Renal cortical epithelial cell (primary cell): ENCODE measurements around the gene CCNI2. TPM values are rescaled to one million over a fixed set of nuclear protein-coding genes. Genes with fewer than 3 reads are reported as not detected.

Experiments used
- DNase-seq: peaks from one replicate; pipeline ENCODE4 v3.0.0-alpha.2; 2011; ENCODE audit warnings: low read depth
- total RNA-seq: library from RNA; depleted of rRNA; stranded (reverse); fragments of >200 nt; gene quantifications from 2 replicates; pipeline ENCODE4 v1.2.3, GENCODE V29; 2014

CCNI2 gene, protein sequence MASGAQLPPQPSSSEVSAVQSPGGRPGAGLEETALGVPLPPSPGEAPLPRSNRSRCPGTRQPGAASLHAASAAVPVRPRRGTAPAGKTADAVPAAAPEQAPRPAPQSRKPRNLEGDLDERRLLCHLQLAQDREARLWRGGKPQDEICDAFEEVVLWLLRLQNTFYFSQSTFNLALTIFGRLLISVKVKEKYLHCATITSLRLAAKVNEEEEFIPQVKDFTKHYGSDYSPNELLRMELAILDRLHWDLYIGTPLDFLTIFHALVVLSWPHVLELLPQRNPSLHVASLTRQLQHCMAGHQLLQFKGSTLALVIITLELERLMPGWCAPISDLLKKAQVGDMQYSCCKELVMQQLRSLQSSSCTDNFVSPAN
- 1.1 and 2.3 TPM in 2 replicates for total RNA-seq

DNA sequence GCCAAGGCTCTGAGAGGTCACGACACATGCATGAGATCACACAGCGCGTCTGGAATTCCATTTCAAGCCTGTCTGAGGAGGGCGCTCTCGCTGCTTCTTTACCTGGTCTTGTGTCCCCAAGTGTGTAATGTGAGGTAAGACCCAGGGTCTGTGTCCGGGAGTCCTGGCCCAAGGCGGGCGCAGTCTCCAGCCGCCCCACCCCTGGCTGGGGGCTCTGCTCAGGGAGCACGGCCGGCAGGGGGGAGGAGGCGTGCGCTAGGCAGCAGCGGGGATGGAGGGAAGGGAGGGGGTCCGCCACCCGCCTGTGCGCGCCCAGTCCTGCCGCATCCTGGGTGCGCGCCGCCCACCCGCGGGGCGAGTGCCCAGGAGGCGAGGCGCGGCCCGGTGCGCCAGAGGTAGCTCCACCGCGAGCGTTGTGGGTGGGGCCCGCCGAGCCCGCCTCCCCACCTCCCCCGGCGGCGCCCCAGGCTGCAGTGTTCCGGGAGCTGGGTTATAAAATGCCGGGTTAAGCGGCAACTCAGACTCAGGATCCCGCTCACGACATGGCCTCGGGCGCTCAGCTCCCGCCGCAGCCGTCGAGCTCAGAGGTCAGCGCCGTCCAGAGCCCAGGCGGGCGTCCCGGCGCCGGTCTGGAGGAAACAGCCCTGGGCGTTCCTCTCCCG is at the start of gene CCNI2:
TSS of gene CCNI2 (plus strand) at position 473 of the 662 bp plus-strand sequence. CDS start at position 543, 70 bp downstream.
- peak; percentile 52 for DNase-seq

DNA sequence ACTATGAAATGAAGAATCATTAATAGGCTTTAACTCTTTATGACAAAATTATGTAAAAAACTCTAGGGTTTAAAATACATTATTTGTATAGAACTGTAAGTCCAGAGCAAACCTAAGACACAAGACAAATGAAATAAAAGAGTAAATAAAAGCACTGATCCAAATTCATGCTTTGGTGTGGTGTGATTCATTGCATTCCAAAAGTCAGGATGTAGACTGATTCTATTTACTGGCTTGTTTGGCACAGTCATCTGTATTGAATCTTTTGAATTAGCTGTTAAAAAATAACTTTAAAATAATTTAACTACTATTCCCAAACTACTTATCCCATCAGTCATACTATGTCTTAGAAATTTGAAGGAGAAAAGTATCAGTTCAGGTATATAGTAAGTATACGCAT is 42.4 kb upstream of the CCNI2 start:
- peak; percentile 83 for DNase-seq

DNA sequence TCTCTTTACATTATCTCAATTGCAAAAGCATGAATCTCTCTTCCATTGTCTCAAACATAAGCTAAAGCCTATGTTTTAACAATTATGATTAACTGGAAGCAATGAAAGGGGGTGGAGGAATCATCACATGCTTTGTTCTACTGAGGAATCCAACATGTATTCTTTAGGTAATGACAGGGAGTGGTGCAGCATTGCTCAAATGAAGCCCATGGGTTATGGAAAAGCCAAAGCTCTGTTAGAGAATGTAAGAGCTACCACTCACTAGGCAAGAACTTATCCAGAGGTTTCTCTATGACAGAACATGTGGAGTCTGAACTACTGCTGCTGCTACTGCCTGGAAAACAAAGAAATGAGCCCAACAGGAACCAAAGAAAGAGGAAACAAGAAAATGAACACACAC is 38.6 kb upstream of the CCNI2 start:
- DNase-seq: no peak

DNA sequence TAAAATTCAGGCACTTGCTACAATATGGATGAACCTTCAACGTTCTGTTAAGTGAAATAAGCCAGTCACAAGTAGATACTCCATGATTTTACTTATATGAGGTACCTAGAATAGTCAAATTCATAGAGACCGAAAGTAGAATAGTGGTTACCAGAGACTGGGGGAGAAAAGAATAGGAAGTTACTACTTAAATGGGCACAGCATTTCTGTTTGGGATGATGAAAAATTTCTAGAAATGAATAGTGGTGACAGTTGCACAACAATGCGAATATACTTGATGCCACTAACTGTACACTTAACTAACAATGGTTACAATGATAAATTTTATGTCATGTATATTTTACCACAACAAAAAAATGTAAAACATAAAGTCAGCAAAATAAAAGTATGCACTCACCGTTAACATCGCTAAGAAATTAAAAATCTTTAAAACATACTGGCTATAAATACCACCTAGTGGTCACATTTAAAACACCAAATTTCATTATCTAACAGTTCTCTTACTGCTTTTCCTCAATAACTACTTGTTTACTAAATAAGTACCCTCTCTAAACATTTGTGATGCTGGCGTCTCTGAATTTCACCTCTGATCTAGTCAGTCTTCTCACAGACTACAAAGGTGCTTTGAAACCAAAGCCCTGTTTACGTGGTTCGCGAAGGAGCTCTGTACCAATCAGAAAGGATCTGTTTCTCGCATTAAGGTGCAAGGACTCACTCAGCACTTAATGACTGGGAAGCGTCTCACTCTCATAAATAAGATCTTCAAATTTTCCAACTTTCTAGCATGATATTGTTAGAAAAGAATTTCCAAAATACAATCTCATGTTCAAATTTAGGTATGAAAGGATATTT is 32.5 kb upstream of the CCNI2 start:
- DNase-seq: peak; percentile 35

DNA sequence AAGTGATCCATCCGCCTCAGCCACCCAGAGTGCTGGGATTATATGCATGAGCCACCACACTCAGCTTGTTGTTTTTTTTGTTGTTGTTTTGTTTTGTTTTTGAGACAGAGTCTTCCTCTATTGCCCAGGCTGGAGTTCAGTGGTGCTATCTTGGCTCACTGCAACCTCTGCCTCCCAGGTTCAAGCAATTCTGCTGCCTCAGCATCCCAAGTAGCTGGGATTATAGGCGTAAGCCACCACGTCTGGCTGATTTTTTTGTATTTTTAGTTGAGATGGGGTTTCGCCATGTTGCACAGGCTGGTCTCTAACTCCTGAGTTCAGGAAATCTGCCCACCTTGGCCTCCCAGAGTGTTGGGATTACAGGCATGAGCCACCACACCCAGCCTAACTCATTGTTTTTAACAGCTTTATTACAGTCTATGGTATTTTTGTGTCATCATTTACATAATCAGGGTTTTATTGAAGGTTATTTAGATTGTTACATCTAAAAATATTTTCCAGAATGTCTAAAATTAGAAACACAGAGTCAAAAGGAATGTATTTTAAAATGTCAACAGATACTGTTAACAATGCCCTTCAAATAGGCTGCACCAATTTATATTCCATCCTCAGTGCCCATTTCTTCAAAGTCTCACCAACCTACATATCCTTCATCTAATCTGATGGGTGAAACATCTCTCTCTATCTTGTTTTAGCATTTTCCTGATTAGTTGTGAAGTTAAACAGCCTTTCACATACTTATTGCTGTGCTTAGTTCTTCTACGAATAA is 28.5 kb upstream of the CCNI2 start:
- no peak for DNase-seq

- DNase-seq: no peak
Measured at GRCh38 chr5:132725745-132726144, 21.5 kb upstream of the CCNI2 start.

- DNase-seq: no peak
Measured at GRCh38 chr5:132729896-132730295, 17.3 kb upstream of the CCNI2 start.

DNA sequence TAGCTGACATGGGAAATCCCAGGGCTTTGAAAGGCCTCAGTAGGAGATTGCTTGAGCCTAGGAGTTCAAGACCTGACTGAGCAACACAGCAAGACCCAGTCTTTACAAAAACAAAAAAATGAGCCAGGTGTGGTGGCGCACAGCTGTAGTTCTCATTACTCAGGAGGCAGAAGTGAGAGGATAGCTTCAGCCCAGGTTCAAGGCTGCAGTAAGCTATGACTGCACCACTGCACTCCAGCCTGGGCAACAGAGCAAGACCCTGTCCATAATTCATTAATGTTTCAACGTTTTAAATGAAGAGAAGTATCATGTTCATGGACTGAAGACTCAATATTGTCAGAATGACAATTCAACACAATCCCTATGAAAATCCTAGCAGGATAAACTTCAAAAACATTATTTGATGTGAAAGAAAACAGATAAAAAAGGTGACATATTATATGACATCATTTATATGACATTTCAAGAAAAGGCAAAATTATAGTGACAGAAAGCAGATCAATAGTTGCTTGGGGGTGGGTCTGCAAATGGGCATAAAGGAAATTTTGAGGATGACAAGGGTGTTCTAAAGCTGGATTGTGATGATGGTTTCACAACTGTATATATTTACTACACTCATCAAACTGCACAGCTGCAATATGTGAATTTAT is 13.6 kb upstream of the CCNI2 start:
- no peak for DNase-seq

GRCh38 chr5:132734687-132735086 is 12.5 kb upstream of the CCNI2 start:
- DNase-seq: no peak

- peak; percentile 91 for DNase-seq
Measured at GRCh38 chr5:132736853-132737833, 10.1 kb upstream of the CCNI2 start, which contains the start of gene KIF3A. TSS of gene KIF3A (minus strand) at chr5:132737546. CDS start at chr5:132737419, 127 bp downstream.

- DNase-seq: no peak
Measured at GRCh38 chr5:132737982-132738681, 9.1 kb upstream of the CCNI2 start.

DNA sequence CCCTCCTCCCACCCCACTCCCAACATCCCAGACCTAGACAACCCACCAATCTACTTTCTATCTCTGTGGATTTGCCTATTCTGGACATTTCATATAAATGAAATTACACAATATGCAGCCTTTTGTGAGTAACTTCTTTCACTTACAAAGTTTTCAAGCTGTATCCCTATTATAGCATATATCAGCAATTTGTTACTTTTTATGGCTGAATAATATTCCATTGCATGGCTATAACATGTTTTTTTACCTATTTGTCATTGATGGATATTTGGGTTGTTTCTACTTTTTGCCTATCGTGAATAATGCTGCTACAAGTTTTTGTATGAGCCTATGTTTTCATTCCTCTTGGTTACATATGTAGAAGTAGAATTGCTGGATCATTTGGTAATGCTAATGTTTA is 8.0 kb upstream of the CCNI2 start:
- no peak for DNase-seq

DNA sequence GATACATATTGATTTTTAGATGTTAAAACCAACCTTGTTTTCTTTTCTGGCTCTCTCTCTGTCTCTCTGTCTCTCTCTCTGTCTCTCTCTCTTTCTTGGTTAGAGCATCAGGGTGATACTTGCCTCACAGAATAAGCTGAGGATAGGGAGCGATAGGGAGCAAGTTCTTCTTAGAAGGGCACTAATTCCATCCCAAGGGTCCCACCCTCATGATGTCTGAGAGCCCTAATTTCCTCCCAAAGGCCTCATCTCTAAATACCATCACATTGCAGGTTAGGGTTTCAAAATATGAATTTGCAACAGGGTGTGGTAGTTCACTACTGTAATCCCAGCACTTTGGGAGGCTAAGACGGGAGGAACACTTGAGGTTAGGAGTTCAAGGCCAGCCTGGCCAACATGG is 5.1 kb upstream of the CCNI2 start:
- no peak for DNase-seq

GRCh38 chr5:132742626-132743025 is 4.6 kb upstream of the CCNI2 start:
- DNase-seq: no peak

DNA sequence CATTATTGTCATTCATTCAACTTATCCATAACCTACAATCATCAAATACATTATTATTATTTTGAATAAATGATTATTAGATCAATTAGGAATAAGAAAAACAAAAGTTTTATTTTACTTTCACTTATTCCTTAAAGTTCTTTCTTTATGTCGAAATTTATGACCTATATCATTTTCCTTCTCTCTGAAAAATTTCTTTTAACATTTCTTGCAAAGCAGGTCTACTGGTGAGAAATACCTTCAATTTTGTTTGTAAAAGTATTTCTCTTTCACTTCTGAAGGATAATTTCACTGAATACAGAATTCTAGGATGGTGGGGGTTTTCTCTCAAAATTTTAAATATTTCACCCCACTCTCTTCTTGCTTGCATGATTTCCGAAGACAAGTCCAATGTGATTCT is 2.6 kb upstream of the CCNI2 start:
- no peak for DNase-seq

GRCh38 chr5:132746592-132746953 is 653 bp upstream of the CCNI2 start:
- DNase-seq: no peak

DNA sequence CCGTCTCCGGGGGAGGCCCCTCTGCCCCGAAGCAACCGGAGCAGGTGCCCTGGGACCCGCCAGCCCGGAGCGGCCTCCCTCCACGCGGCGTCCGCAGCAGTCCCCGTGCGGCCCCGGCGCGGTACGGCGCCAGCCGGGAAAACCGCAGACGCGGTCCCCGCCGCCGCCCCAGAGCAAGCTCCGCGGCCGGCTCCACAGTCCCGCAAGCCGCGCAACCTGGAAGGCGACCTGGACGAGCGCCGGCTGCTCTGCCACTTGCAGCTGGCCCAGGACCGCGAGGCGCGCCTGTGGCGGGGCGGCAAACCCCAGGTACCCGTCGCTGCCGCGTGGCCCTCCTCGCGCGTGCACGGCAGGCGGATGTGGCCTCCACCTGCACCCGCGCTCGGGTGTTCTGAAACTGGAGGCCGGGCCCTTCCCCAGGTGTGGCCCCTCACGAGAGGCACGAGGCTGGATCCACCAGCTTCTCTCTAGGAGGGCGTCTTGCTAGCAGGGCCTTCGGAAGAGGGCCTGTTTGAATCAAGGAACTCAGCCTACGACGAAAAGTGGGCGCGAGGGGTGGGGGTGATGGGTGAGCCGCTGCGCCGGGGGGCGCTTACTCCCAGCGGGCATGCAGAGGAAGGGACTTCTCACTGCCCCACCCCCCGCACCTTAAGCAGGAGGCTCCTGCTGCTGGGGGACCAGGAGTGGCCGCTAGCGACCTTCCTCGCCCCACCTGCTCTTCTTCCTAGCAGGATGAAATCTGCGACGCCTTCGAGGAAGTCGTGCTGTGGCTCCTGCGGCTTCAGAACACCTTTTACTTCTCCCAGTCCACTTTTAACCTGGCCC is 602 bp downstream of the CCNI2 start:
- no peak for DNase-seq

- DNase-seq: no peak
Measured at GRCh38 chr5:132748522-132749000, 1.3 kb downstream of the CCNI2 start.
